ENCODE measurements around the gene ASTL.

Gene ASTL

GRCh38 chr2:96111257-96111640 lies 27.1 kb downstream of the ASTL start:
- DNase-seq, result no peak

GRCh38 chr2:96110621-96111256 lies 27.6 kb downstream of the ASTL start:
- DNase-seq, result no peak

GRCh38 chr2:96109931-96110511 lies 28.3 kb downstream of the ASTL start:
- DNase-seq, result no peak

- no peak for DNase-seq
These were observed 29.0 kb downstream of the ASTL start for GRCh38 chr2:96109361-96109680.

- DNase-seq, result no peak
These were observed 29.6 kb downstream of the ASTL start for GRCh38 chr2:96108541-96109360.

- DNase-seq, result no peak
These were observed 30.2 kb downstream of the ASTL start for GRCh38 chr2:96108151-96108540.

GRCh38 chr2:96107708-96108065 lies 30.6 kb downstream of the ASTL start:
- DNase-seq, result no peak

GRCh38 chr2:96106991-96107707 lies 31.2 kb downstream of the ASTL start:
- DNase-seq, result no peak

- DNase-seq, result no peak
These were observed 32.1 kb downstream of the ASTL start for GRCh38 chr2:96105994-96106715.

GRCh38 chr2:96105152-96105915 lies 33.0 kb downstream of the ASTL start:
- no peak for DNase-seq

GRCh38 chr2:96104487-96104861 lies 33.8 kb downstream of the ASTL start:
- no peak for DNase-seq

- DNase-seq, result no peak
These were observed 34.4 kb downstream of the ASTL start for GRCh38 chr2:96103761-96104486.

- DNase-seq, result no peak
These were observed 35.1 kb downstream of the ASTL start for GRCh38 chr2:96103187-96103601.

- no peak for DNase-seq
These were observed 35.6 kb downstream of the ASTL start for GRCh38 chr2:96102596-96103186.

- DNase-seq, result no peak
These were observed 37.4 kb downstream of the ASTL start for GRCh38 chr2:96100893-96101304.

- DNase-seq, result no peak
These were observed 38.2 kb downstream of the ASTL start for GRCh38 chr2:96099861-96100798.

- DNase-seq, result no peak
These were observed 39.3 kb downstream of the ASTL start for GRCh38 chr2:96098900-96099590.

- DNase-seq, result no peak
These were observed 40.1 kb downstream of the ASTL start for GRCh38 chr2:96097951-96098823.
